AG04450 (cell line): ENCODE data around the gene MAML2. TPM values are rescaled to one million over a fixed set of nuclear protein-coding genes. Genes with fewer than 3 reads are reported as not detected.
A peak's percentile ranks its signal among the peaks of the same experiment; 100 is the strongest.

Experiments
- CTCF ChIA-PET: fragments of 300-600, 350-600 bp; formaldehyde crosslinking; extraction: SDS; loops from one replicate; lab custom pipeline; 2022; ENCODE audit warnings: antibody characterized with exemption, inconsistent platforms; lab: Charles Lee
- POLR2A ChIA-PET: fragments of 350-600 bp; formaldehyde crosslinking; extraction: SDS; loops from one replicate; lab custom pipeline; 2021; ENCODE audit warnings: antibody characterized with exemption, inconsistent platforms; lab: Yijun Ruan, JAX
- DNase-seq: peaks from one replicate; pipeline ENCODE4 v3.0.0-alpha.2; 2011; ENCODE audit warnings: low read depth, low spot score
- H3K27ac ChIP-seq: one replicate; pipeline ENCODE4 v1.5.1; 2012; ENCODE audit warnings: low read depth, low read length, control low read depth
- H3K27me3 ChIP-seq: one replicate; pipeline ENCODE4 v1.6.0; 2012; ENCODE audit warnings: low read length; ENCODE audit not compliant: control insufficient read depth, insufficient read depth
- H3K4me3 ChIP-seq: 2 replicates; pipeline ENCODE4 v1.5.1; 2011; ENCODE audit warnings: mild to moderate bottlenecking, low read depth, low read length, control low read depth
- H3K9me3 ChIP-seq: 2 replicates; pipeline ENCODE4 v1.5.1; 2012; ENCODE audit warnings: low read length; ENCODE audit not compliant: control insufficient read depth, insufficient read depth
- polyA plus RNA-seq: library from polyadenylated mRNA; depleted of rRNA; stranded (reverse); fragments of >200 nt; gene quantifications from 2 replicates; pipeline ENCODE4 v1.2.3, GENCODE V29; 2011
- TF ChIP-seq, protein P1 (sequence below): IDR thresholded peaks from 2 replicates; pipeline ENCODE4 v1.5.1; 2011; ENCODE audit warnings: low read depth, low read length, control low read depth, inconsistent platforms

Gene MAML2
- polyA plus RNA-seq, 1 experiment, result 23.0 TPM

DNA sequence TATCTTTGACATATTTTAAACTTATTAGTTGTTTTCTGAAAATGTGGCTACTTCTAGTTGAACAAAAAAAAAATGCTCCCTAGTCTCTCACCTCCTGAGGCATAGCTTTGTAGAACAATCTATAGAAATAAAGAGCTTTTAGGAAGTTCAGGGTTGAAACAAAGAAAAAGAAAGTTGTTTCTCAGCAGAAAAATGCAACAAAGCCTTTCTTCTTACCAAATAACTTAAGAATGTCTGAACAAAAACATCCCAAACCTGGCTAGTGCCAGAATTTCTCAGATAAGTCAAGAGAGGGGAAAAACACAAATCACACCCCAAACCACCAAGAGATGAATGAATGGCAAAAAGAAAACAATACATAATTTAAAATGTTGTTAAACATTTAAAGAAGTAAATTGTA, 114.1 kb downstream of the MAML2 start:
- ChIA-PET CTCF (no interaction called here), POLR2A (interaction anchor here (0.6 to 1.3 kb wide), 2 partner anchors 11 to 73 kb away, joined by 3 read pairs; no protein-coding TSS in a partner anchor)
- Histone ChIP-seq H3K4me3 (no peak overlapping the region), H3K27me3 (no peaks in the 10 kb centered on the region), H3K9me3 (no peaks in the 10 kb centered on the region; the same call in 1 of the 2 replicates), H3K27ac (peak overlapping the region; percentile 92)
- DNase-seq, result no peak
- TF ChIP-seq, protein P1, sequence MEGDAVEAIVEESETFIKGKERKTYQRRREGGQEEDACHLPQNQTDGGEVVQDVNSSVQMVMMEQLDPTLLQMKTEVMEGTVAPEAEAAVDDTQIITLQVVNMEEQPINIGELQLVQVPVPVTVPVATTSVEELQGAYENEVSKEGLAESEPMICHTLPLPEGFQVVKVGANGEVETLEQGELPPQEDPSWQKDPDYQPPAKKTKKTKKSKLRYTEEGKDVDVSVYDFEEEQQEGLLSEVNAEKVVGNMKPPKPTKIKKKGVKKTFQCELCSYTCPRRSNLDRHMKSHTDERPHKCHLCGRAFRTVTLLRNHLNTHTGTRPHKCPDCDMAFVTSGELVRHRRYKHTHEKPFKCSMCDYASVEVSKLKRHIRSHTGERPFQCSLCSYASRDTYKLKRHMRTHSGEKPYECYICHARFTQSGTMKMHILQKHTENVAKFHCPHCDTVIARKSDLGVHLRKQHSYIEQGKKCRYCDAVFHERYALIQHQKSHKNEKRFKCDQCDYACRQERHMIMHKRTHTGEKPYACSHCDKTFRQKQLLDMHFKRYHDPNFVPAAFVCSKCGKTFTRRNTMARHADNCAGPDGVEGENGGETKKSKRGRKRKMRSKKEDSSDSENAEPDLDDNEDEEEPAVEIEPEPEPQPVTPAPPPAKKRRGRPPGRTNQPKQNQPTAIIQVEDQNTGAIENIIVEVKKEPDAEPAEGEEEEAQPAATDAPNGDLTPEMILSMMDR, result no peak

DNA sequence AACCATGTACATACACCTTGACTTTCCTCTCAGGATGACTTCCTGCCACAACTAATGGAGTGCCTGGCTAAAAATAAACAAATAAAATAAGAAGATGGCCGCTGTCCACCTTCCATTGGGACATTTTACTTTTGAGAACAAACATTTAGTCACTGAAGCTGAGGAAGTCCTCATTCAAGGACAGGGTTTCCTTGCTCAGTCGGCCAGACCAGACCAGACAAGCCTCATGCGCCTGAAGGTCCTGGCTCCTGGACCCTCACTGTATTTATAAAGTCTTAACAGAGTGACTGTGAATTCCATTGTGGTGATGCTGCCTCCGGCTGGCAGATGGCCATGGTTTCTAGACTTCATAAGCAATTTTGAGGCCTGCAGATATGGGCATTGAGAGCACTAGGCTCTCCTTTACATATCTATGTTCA, 114.5 kb downstream of the MAML2 start:
- POLR2A ChIA-PET, result interaction anchor here (1.1 to 1.3 kb wide), 2 partner anchors 10 to 73 kb away, joined by 3 read pairs; no protein-coding TSS in a partner anchor
- Histone ChIP-seq H3K4me3 (no peak overlapping the region), H3K27me3 (no peaks in the 10 kb centered on the region), H3K9me3 (no peaks in the 10 kb centered on the region; the same call in 1 of the 2 replicates), H3K27ac (peak overlapping the region; percentile 92)
- TF ChIP-seq, protein P1, result no peak
- DNase-seq, result peak; percentile 88
- CTCF ChIA-PET, result interaction anchor here (3.4 kb wide), 1 partner anchor 114 kb away, joined by 11 read pairs; the partner anchor contains the start of gene MAML2

DNA sequence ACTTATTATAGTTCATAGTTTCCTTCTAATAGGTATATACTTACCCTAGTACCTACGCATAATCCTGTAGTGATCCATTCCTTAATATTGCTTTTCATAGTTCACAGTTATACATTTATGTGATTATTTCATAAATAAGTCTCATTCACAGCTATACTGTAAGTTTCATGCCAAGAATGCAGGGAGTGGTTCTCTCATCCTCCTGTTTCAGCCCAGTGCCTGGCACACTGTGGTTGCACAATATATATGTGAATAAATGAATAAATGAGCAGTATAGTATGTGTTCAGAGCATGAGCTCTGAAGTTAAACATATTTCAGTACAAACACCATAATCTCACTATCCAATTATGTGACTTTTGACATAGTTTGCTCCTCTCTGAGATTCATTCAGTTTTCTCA, 115.8 kb downstream of the MAML2 start:
- CTCF ChIA-PET, result interaction anchor here (1.2 to 3.4 kb wide), 2 partner anchors 115 to 167 kb away, joined by 3 to 11 read pairs; partner anchors contain the start of gene MAML2
- DNase-seq, result no peak
- TF ChIP-seq, protein P1, result no peak
- Histone ChIP-seq H3K9me3 (no peaks in the 10 kb centered on the region), H3K27ac (no peak overlapping the region), H3K27me3 (no peaks in the 10 kb centered on the region), H3K4me3 (no peak overlapping the region)
- POLR2A ChIA-PET, result no interaction called here

DNA sequence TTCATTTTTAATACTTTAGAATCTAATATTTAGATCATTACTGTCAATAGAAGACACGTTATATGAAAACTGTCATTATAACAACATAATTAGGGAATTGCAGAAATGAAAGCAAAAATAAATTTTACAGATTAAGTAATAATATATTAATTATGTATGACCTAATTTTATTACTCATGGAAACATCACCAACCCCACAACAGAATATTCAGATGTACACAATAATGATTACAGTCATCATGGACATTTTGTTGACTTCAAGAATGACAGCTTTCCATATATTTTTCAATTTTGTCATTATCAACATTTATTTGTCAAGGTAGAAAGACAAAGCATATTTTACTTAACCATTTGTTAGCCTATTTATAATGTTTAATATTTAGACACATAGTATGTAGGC, 119.9 kb downstream of the MAML2 start:
- POLR2A ChIA-PET, result no interaction called here
- no peak for DNase-seq

DNA sequence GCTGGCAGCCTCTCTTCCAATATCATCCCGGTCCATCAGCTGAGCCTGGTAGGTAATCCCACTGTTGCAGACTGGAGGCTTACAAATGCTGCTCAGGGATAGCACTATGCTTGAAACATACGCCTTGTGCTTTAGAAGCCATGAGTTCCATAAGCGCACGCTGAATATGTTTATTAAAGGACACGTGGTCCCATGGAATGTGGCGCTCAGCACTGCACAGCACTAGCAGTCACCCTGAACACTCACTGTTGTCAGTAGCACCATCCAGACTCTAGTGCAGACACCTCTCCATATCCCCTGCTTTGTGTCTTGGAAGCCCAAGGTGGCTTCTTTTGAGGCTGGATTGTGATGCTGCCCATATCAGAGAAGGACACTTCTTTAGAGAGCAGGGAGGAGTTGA, 120.9 kb downstream of the MAML2 start:
- Histone ChIP-seq H3K27ac (no peak overlapping the region), H3K9me3 (no peaks in the 10 kb centered on the region), H3K27me3 (no peaks in the 10 kb centered on the region), H3K4me3 (no peak overlapping the region)
- TF ChIP-seq, protein P1, result no peak
- ChIA-PET POLR2A (interaction anchor here (0.6 kb wide), 1 partner anchor 22 kb away, joined by 6 read pairs; no protein-coding TSS in a partner anchor), CTCF (interaction anchor here (0.6 to 1.0 kb wide), 2 partner anchors 18 to 59 kb away, joined by 3 read pairs; no protein-coding TSS in a partner anchor)
- DNase-seq, result no peak

More for the DNA sequence above, 119.9 kb downstream of the MAML2 start:
- Histone ChIP-seq H3K27ac (no peak overlapping the region), H3K9me3 (no peaks in the 10 kb centered on the region), H3K4me3 (no peak overlapping the region), H3K27me3 (no peaks in the 10 kb centered on the region)
- TF ChIP-seq, protein P1, result no peak
- CTCF ChIA-PET, result interaction anchor here (1.0 kb wide), 1 partner anchor 60 kb away, joined by 3 read pairs; no protein-coding TSS in a partner anchor
